ENCODE results near the gene KRTAP10-11. TPM values are rescaled to one million over a fixed set of nuclear protein-coding genes. Genes with fewer than 3 reads are reported as not detected.

KRTAP10-11 gene
- total and polyA plus RNA-seq, 12 donors: not detected

DNA sequence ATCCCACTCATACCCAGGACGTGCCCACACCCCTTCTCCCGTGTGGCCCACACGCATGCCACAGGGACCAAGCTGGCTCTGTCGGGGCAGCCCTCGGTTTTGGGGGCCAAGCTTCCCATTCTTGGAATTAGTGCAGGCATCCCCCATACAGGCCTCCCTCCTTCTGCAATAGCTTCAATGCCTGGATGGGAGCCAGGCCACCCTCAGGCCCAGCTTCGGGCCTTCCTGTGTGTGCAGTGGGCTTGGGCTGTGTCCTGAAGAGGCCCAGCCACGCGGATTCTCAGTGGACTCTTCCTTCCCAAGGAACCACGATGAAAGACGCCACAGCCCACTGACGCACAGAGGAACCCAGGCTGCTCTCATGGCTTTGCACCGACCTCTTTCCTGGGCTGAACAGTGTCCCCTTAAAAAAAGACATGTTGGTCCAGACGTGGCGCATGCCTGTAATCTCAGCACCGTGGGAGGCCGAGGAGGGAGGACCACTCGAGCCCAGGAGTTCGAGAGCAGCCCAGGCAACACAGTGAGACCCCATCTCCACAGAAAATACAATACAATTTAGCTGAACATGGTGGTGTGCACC lies 3.4 kb downstream of the KRTAP10-11 start:
- Histone ChIP-seq H3K4me1 (replicated peaks in 1 of 2) (no peaks in the 10 kb centered on the region), H3K36me3 (replicated peaks in 1 of 2) (no peaks in the 10 kb centered on the region), H3K9me3 (replicated peaks in 1 of 3) (no peaks in the 10 kb centered on the region), H3K27me3 (no peaks in the 10 kb centered on the region), H3K4me3 (no peak overlapping the region), H3K27ac (no peak overlapping the region)
- 81 to 93% (median 86%) methylated on average over 8 to 18 of the region's 18 CpGs for WGBS, 4 donors
- peak in 1 of 7 donors; percentile 6 for DNase-seq
- intact Hi-C loops (cut with DNase I): no loop called here
- TF ChIP-seq POLR2A (IDR thresholded peaks at IDR 0.05): no peak
- no peak for TF ChIP-seq CTCF (IDR thresholded peaks at IDR 0.05)

- no peak for TF ChIP-seq POLR2A (IDR thresholded peaks at IDR 0.05)
- TF ChIP-seq CTCF (IDR thresholded peaks at IDR 0.05): no peak
- Histone ChIP-seq H3K27ac (no peak overlapping the region), H3K4me1 (replicated peaks in 1 of 2) (no peaks in the 10 kb centered on the region), H3K27me3 (no peaks in the 10 kb centered on the region), H3K9me3 (replicated peaks in 1 of 3) (no peaks in the 10 kb centered on the region), H3K4me3 (no peak overlapping the region), H3K36me3 (replicated peaks in 1 of 2) (no peaks in the 10 kb centered on the region)
- WGBS, 4 donors: 84 to 88% (median 86%) methylated on average over 14 to 20 of the region's 20 CpGs
- intact Hi-C loops (cut with DNase I): no loop called here
- DNase-seq: no peak
Measured at GRCh38 chr21:44650265-44650972, 4.2 kb downstream of the KRTAP10-11 start.

GRCh38 chr21:44650973-44651675 lies 4.9 kb downstream of the KRTAP10-11 start:
- no peak for DNase-seq
- no peaks in the 10 kb centered on the region for H3K9me3 ChIP-seq (replicated peaks in 1 of 3)
- no peaks in the 10 kb centered on the region for H3K4me1 ChIP-seq (replicated peaks in 1 of 2)
- H3K36me3 ChIP-seq (replicated peaks in 1 of 2): no peaks in the 10 kb centered on the region
- no peak overlapping the region for H3K4me3 ChIP-seq
- intact Hi-C loops (cut with DNase I): no loop called here
- TF ChIP-seq CTCF (IDR thresholded peaks at IDR 0.05) (no peak), POLR2A (IDR thresholded peaks at IDR 0.05) (no peak)
- no peak overlapping the region for H3K27ac ChIP-seq
- 83 to 95% (median 89%) methylated on average over 10 to 12 of the region's 12 CpGs for WGBS, 4 donors
- no peaks in the 10 kb centered on the region for H3K27me3 ChIP-seq

DNA sequence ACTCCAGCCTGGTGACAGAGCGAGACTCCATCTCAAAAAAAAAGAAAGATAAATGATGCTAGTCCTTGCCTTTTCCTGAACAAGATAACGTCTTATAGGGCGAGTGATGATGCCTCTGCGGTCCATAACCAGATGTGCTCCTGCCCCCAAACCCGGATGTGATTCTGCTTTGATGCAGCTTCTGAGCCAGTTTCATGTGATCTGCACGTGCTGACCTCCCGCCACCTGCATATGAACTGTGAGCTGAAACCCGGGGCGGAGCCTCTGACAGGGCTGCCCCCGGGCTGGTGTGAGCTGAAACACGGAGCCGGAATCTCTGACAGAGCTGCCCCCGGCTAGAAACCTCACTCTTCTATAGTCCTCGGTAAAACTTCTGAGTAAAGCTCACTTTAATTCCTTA lies 6.9 kb downstream of the KRTAP10-11 start:
- peak in 1 of 7 donors; percentile 37 for DNase-seq
- no peak overlapping the region for H3K27ac ChIP-seq

More for the DNA sequence above, 6.9 kb downstream of the KRTAP10-11 start:
- H3K9me3 ChIP-seq (replicated peaks in 1 of 3): no peaks in the 10 kb centered on the region
- intact Hi-C loops (cut with DNase I): no loop called here
- WGBS, 4 donors: 65 to 73% (median 69%) methylated on average over 11 to 14 of the region's 14 CpGs
- H3K4me3 ChIP-seq: no peak overlapping the region
- no peaks in the 10 kb centered on the region for H3K4me1 ChIP-seq (replicated peaks in 1 of 2)
- TF ChIP-seq CTCF (IDR thresholded peaks at IDR 0.05) (no peak), POLR2A (IDR thresholded peaks at IDR 0.05) (no peak)
- H3K36me3 ChIP-seq (replicated peaks in 1 of 2): no peaks in the 10 kb centered on the region
- peaks cover 3% of the 10 kb centered on the region for H3K27me3 ChIP-seq

Measured in adrenal gland (tissue), 12 donors.